Measurements from ENCODE around the gene GAS6. TPM values are rescaled to one million over a fixed set of nuclear protein-coding genes. Genes with fewer than 3 reads are reported as not detected.
"Not testable (repeated sequence)": the region's sequence is repeated elsewhere in the genome, so short reads cannot be mapped to it uniquely, and the experiment has no call there.

Gene GAS6
- total RNA-seq, 1 donor, result 216 TPM

DNA sequence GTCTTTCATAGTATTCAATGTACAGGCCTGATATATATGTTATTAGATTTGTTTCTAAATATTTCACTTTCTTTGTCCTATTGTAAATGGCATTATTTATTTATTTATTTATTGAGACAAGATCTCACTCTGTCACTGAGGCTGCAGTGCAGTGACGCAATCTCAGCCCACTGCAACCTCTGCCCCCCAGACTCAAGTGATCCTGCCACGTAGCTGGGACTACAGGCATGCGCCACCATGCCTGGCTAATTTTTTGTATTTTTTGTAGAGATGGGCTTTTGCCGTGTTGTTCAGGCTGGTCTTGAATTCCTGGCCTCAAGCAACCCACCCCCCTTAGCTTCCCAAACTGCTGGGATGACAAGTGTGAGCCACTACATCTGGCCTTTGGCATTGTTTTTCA lies 5.4 kb upstream of the GAS6 start:
- no peak for DNase-seq (ENCODE audit: low read depth)
- no peak for TF ChIP-seq CTCF (IDR thresholded peaks at IDR 0.05; ENCODE audit: insufficient read depth, low read depth, low read length)
- H3K4me3 ChIP-seq (ENCODE audit: low read depth, low read length), result no peak overlapping the region

DNA sequence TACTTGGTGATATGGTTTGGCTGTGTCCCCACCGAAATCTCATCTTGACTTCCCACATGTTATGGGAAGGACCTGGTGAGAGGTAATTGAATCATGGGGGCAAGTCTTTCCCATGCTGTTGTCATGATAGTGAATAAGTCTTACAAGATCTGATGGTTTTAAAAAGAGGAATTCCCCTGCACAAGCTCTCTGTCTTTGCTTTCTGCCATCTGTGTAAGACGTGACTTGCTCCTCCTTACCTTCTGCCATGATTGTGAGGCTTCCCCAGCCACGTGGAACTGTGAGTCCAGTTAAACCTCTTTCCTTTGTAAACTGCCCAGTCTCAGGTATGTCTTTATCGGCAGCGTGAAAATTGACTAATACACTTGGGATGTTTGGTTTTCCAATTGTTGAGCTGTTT lies 4.0 kb upstream of the GAS6 start:
- H3K4me3 ChIP-seq (ENCODE audit: low read depth, low read length), result not testable (repeated sequence)

GRCh38 chr13:113865427-113865826 lies 1.6 kb upstream of the GAS6 start:
- TF ChIP-seq CTCF (IDR thresholded peaks at IDR 0.05; ENCODE audit: insufficient read depth, low read depth, low read length), result no peak
- no peak for DNase-seq (ENCODE audit: low read depth)

More for the DNA sequence above, 4.0 kb upstream of the GAS6 start:
- DNase-seq (ENCODE audit: low read depth), result not testable (repeated sequence)

GRCh38 chr13:113864273-113864890 lies 506 bp upstream of the GAS6 start:
- peak; percentile 39 for DNase-seq (ENCODE audit: low read depth)
- H3K4me3 ChIP-seq (ENCODE audit: low read depth, low read length), result peak overlapping the region; percentile 88

More at GRCh38 chr13:113865427-113865826, 1.6 kb upstream of the GAS6 start:
- no peak overlapping the region for H3K4me3 ChIP-seq (ENCODE audit: low read depth, low read length)

DNA sequence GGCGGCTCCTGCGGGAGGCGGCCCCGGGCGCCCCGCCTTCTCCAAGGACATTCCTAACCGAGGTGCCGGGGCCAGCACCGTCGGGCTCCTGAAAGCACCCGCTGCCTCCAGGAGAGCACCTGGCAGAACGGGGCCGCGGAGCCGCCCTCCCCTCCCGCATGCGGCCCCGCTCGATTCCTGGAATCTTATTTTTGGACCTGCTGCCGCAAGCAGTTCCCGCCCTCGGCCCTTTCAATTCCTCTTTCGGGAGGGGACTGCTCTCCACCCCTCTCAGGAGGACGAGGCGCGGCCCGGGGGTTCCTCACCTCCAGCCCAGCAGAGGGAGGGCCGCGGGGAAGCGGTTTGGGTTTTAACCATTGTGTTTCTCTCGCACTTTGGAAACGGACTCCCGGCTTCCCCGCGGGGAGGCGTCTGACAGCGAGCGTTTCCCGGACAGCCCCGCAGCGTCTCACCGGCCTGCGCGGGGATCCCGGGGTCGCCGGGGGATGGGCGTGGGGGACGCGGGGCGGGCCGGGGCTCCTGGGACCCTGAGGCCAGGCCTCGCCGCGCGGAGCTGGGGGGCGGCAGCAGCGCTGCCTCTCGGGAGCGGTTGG lies 849 bp downstream of the GAS6 start:
- peak; percentile 34 for DNase-seq (ENCODE audit: low read depth)
- peak overlapping the region; percentile 88 for H3K4me3 ChIP-seq (ENCODE audit: low read depth, low read length)
- no peak for TF ChIP-seq CTCF (IDR thresholded peaks at IDR 0.05; ENCODE audit: insufficient read depth, low read depth, low read length)

More at GRCh38 chr13:113864273-113864890, 506 bp upstream of the GAS6 start:
- no peak for TF ChIP-seq CTCF (IDR thresholded peaks at IDR 0.05; ENCODE audit: insufficient read depth, low read depth, low read length)

GRCh38 chr13:113862191-113862930 lies 1.5 kb downstream of the GAS6 start:
- peak; percentile 51 for DNase-seq (ENCODE audit: low read depth)
- H3K4me3 ChIP-seq (ENCODE audit: low read depth, low read length), result peak overlapping the region; percentile 88

More at GRCh38 chr13:113862191-113862930, 1.5 kb downstream of the GAS6 start:
- TF ChIP-seq CTCF (IDR thresholded peaks at IDR 0.05; ENCODE audit: insufficient read depth, low read depth, low read length), result no peak
